HG03135 (cell line): ENCODE data around the gene GSE1.
A peak's percentile ranks its signal among the peaks of the same experiment; 100 is the strongest.

Source experiments
- ATAC-seq: cut with Tn5 transposase; IDR thresholded peaks from one replicate; pipeline ENCODE4 v1.9.1; 2021; ENCODE audit warnings: mild to moderate bottlenecking, moderate library complexity; ENCODE audit not compliant: unreplicated experiment

Gene GSE1

GRCh38 chr16:85612801-85613603, at the start of gene GSE1:
GSE1 (plus strand) TSS chr16:85613322; CDS start chr16:85613392, 70 bp downstream.
- peak; percentile 40 for ATAC-seq

DNA sequence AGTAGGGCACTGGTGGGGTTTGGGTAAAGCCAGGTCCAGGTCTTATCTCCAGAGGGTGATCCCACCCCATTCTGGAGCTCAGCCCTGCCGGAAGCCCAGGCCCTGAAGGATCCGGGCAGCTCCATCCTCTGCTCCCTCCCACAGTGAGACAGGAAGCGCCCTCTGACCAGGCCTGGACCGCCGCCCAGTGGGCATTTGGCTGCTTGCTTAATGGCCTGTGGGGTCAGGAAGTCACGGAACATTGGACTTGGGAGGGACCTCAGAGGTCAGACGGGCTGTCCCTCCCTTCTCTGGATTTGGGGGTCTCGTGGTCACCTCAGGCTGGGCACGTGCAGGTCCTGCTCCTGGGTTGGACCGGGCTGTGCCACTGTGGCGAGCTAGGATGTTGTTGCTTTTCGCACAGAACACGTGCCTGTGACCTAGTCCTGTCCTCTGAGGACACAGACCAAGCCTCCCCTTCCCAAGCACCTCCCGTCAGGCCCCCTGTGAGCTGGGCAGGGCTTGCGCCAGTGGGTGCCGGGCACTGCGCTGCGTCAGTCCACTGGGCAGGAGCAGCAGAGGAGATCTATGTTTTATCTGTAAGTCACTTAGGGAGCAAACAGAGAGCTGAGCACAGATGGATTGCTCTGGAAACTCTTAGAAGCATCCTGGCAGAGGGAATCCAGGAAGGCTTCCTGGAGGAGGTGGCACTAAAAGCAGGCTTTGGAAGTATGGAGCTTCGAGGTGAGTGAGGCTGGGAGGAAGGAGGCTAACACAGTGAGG, 49.4 kb upstream of the GSE1 start:
- ATAC-seq = no peak

DNA sequence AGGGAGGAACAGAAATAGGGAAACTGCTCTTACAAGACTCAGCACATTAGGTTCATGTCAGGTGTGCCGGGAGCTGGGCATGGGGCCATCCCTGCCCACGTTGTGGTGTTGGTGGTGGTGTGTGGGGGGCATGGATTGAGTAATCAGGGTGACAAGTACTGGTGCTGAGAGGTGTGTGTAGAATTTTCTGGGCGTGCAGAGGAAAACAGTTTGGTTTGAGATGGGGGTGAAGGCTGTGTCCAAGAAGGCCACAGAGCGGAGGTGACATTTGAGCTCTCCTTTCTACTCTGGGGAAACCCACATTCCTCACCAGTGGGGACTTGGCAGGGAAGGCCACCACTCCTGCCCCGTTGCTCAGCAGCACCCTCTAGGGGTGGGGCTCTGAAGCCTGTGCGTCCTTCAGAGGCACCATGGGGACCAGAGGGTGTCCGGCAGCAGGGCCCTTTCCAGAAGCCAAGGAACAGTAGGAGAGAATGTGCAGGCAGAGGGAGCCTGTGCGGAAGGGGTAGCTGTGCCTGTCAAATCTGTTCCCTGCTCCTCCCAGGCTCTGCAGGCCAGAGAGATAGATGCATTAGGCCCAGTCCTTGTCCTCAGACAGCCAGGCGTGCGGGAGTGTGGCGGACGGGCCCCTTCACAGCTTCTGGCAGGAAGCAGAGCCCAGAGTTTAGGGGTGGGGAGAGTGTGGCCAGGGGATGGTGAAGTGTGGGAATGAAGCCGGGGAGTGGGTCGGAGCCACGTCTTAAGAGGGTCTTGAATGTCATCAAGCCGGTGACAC, 48.7 kb upstream of the GSE1 start:
- ATAC-seq = no peak

- no peak for ATAC-seq
Observed at GRCh38 chr16:85565340-85565739, 47.8 kb upstream of the GSE1 start.

DNA sequence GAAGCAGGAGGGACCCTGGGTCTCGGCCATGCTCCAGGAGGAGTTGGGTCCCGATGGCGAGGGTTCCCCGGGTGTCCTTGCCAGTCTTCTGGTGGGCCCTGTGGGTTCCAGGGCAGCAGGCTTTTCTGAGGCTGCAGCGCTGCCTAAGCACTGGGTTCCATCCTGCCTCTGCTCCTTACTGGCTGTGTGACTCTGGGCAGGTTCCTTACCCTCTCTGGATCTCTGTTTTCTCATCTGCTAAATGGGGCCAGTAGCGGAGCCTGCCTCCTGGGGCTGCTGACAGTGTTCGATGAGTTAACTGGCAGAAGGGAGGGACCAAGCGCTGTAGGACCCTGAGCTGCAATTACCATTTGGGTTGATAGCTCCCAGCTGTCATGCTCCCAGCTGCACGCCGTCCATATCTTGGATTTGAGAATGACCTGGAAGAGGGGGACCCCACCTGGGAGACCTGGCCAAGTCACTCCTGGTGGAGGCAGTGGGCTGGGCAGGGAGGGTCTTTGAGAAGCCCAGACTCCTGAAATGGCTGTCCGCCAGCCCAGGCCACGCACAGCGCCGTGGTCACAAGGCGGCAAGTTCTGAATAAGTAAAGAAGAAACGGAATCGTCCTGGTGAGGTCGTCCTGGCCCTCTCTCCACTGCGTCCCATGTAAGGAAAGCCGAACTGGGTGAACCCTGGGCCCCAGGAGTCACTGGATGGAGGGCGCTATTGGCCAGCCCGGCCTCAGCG, 47.2 kb upstream of the GSE1 start:
- no peak for ATAC-seq

DNA sequence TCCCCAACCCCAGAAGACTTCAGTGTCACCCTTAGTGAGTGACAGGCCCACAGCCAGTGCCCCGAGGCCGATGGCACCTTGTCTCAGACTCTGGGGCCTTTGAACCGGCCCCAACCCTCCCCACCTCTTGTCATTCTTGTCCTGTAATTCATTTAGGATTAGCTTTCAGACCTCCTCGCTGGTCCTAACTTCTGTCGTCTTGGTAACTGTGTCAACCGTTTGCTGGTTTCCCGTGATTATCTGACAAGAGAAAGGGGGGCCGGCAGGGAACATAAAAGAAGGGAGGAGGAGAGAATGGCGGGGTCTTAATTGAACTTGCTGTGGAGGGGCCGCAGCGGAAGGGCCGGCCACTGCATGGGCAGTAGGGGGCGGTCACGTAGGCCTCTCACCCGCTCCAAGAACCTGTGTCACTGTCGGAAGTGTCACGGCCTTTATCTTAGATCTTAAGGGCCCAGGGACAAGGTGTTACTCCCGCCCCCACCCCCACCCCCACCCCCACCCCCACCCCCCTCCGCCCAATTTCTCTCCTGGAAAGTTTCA, 46.5 kb upstream of the GSE1 start:
- ATAC-seq = no peak

DNA sequence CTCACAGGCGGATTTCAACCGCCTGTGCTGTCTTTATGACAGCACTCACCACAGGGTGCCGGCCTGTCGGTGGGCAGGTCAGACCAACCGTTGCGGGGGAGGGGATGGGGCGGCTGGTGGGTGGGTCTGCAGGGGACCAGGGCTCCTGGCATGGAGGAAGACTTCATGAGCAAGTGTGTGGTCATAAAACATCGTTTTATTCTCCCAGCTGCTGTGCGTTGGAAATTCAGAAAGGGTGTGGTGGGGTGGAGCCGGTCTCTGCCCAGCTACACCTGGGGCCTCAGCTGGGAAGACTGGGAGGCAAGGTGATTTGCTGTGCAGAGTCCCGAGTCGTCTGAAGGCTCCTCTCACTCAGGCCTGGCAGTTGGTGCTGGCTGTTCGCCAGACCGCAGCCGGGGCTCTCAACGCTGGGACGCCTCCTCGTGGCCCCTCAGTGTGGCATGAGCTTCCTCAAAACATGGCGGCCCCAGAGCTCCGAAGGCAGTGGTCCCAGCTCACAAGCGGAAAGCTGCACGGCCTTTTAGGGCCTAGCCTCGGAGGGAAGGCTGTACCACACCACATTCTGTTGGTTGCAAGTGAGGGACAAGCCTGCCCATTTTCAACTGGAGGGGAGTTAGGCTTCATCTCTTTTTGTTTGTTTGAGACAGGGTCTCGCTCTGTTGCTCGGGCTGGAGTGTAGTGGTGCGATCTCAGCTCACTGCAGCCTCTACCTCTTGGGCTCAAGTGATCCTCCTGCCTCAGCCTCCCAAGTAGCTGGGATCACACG, 45.8 kb upstream of the GSE1 start:
- ATAC-seq = no peak

DNA sequence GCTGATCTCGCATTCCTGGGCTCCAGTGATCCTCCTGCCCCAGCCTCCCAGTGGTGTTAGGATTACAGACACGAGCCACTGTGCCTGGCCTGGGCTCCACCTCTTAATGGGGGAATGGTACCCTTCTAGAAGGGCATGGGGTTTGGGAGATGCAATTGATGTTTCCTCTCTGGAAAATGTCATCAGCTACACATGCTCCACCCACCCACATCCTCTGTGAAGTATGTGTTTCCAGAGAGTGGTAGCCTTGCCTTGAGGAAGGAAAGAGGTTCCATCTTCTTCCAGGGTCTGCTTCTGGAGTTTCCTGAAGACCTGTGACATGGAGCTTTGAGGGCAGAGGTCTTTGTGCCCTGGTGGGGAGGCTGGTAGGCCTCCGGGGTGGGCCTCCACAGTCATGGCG, 45.2 kb upstream of the GSE1 start:
- no peak for ATAC-seq

GRCh38 chr16:85568519-85568918, 44.6 kb upstream of the GSE1 start:
- ATAC-seq = no peak

DNA sequence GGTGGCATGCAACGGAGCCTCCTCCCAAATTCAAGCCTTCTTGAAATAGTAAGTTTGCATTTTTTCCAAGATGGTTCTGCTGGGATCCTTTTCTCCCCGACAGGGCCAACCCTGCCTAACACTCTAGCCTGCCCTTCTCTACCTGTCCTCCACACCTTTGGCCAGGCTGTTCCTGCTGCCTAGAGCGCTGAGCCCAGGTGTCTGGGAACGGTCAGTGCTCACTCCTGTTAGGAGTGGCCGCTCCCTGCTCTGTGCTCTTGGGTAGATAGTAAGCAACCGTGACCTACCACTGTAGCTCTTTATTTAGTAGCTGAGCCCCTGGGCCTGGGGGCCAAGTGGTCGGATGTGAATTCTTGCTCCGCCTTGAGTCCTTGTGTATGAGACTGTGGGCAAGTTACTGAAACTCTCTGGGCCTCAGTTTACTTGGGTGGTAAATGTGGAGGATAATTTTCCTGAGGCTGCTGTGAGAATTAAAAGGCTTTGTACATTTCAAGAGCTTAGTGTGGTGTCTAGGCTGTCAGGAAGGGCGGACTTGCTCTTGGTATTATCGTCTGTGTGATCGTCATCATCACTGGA, 44.0 kb upstream of the GSE1 start:
- no peak for ATAC-seq

DNA sequence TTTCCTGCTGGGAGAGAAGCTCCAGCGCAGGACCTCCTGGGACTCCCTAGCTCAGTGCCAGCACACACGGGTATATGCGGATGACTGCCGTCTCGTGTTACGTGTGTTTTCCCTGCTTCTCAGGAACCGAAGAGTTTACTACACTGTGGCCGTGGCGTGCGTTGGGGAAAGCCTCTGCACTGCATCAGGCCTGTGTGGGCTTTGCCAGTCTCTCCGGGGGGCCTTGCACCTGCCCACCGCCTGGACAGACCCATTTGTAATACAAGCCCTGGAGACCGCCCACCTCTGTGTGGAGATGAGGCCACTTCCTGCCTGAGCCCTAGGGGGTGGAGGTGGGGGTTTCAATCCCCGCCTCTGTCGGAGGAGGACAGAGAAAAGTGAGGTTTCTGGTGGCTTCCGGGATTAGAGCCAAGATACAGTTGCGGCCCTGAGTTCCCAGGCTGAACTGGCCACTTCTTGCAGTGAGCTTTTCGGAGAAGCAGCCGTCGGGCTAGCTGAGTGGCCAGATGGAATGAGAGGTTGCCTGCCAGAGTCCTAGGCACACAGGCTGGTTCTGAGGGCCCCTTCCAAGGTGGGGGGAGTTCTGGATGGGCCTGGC, 43.4 kb upstream of the GSE1 start:
- ATAC-seq = peak; percentile 44

GRCh38 chr16:85570213-85570734, 42.8 kb upstream of the GSE1 start:
- peak; percentile 23 for ATAC-seq

- ATAC-seq = peak; percentile 47
Observed at GRCh38 chr16:85570735-85571562, 42.2 kb upstream of the GSE1 start.

GRCh38 chr16:85571563-85571812, 41.6 kb upstream of the GSE1 start:
- ATAC-seq = peak; percentile 12

DNA sequence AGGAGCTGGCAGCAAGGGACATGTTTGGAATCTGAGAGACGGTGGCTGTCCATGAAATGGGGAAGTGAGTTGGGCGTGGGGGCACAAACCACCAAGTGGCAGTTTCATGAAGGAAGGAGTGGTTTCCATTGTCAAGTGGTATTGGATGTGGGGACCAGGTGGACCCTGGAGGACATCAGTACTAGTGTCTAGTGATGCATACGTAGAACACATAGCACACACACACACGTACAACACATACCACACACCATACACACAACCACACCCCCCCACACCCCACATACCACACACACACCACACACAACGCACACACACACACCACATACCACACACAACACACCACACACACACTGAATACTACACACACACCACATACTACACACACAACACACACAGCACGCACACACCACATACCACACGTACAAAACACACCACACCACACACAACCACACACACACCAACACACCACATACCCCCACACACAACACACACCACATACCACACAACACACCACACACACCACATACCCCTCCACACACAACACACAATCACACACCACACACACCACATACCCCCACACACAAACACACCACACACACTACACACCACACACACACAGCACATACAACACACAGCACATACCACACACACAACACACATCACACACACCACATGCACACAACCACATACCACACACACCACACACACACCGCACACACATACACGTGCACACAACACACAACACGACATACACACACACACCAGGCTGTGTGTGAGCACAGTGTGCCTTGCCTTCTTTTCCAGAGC, 41.1 kb upstream of the GSE1 start:
- ATAC-seq = peak; percentile 8

GRCh38 chr16:85573045-85573695, 40.0 kb upstream of the GSE1 start:
- no peak for ATAC-seq
